ENCODE results near the gene CR1. TPM values are rescaled to one million over a fixed set of nuclear protein-coding genes. Genes with fewer than 3 reads are reported as not detected.

CR1 gene
- 0.10 and 0.22 TPM in 2 replicates for total RNA-seq (2021; fragmentation: NEBNext Ultra II Directional; extraction: Animal tissue kit (Norgen Biotek cat#: 25700))
- 0.14 and 0.15 TPM in 2 replicates for polyA plus RNA-seq (2011; rRNA removed)
- polyA plus RNA-seq (2011; cell fraction: cytosol; rRNA removed), result 0.19 TPM
- polyA plus RNA-seq (2011; cell fraction: nucleus; rRNA removed), result 0.61 TPM
- polyA plus RNA-seq (2012, experiment 1 of 2), result 0.06 to 0.29 TPM (median 0.14 TPM) in 4 replicates
- not detected for polyA plus RNA-seq (2012, experiment 2 of 2)
- polyA plus RNA-seq (2013, experiment 1 of 2), result 0.18 TPM
- 0.13 TPM for polyA plus RNA-seq (2013, experiment 2 of 2)
- polyA minus RNA-seq (2011; rRNA and poly(A)+ RNA removed), result 0.13 and 0.29 TPM in 2 replicates
- not detected for polyA minus RNA-seq (2011; cell fraction: cytosol; rRNA and poly(A)+ RNA removed)
- polyA minus RNA-seq (2011; cell fraction: nucleus; rRNA and poly(A)+ RNA removed), result 1.1 TPM
- long read RNA-seq, experiment 1, partial matches to known transcripts, result 0 of 1 reads
- long read RNA-seq, experiment 1, other reads (novel, unspliced or antisense), result 1 of 1 reads
- long read RNA-seq, experiment 2, result 0 reads

DNA sequence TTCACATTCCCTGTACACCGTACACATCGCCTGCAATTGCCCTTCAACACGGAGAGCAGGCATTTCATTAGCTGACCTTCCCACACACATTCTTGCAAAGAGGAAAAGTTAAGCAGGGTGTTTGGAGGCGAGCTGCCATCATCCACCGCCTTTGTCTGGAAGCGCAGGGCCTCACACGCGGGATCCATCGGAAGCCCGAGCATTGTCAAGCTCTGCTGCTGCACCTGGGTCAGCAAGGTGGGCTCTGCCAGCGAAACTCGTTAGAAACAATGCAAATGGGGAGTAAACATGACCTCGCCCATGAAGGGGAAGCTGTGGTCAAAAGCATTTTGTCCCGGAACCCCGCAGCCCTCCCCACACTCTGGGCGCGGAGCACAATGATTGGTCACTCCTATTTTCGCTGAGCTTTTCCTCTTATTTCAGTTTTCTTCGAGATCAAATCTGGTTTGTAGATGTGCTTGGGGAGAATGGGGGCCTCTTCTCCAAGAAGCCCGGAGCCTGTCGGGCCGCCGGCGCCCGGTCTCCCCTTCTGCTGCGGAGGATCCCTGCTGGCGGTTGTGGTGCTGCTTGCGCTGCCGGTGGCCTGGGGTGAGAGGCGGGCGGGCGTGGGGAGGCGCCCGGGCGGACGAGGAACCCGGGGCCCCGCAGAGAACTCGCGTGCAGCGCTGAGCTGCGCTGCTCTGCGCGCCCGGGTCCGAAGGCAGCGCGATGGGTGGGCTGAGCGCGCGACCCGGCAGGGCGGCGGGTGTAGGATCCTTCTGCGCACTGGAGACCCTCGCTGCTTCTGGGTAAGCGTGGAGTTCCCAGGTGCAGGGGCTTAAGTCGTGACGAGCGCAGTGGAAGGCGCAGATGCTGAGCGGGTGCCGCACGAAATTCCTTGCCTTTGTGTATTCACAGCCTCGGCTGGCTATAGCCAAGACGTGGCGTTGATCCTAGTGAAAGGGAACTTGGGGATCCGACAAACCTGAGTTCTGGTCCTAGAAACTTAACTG lies at the start of gene CR1:
TSS of gene CR1 (plus strand) at position 357 of the 992 bp plus-strand sequence. CDS start at position 468, 111 bp downstream.
- H3K14ac ChIP-seq (ENCODE audit: insufficient read length), result peak within 1 kb of the TSS; percentile 19
- WGBS, 2 experiments (ENCODE audit: extremely low coverage in 1 of 2, insufficient coverage in 1 of 2, insufficient read length in 1 of 2, insufficient replicate concordance in 2 of 2, low coverage in 1 of 2, low lambda C conversion rate in 2 of 2, missing lambda C conversion rate in 1 of 2), result 6% methylated on average over 59 of the region's 68 CpGs; no CpG with 5 or more reads in 1 of the 2 experiments
- peak within 1 kb of the TSS; percentile 13; the same call in 1 of the 2 replicates for H2BK12ac ChIP-seq (ENCODE audit: low read depth, low read length)
- H3K18ac ChIP-seq (ENCODE audit: extremely low read depth, low read length), result peak within 1 kb of the TSS; percentile 44; the same call in 1 of the 2 replicates
- H2BK20ac ChIP-seq (ENCODE audit: low read length), result no peak within 1 kb of the TSS
- no peak within 1 kb of the TSS for H3K27ac ChIP-seq (ENCODE audit: low read depth, low read length)
- peak within 1 kb of the TSS; percentile 94 to 95 for H3K4me2 ChIP-seq (ENCODE audit: insufficient read depth in 1 of 2, low read depth in 2 of 2, low read length in 2 of 2)
- H3K79me1 ChIP-seq (ENCODE audit: low read depth, low read length), result no peaks in the 10 kb centered on the region
- H3K4ac ChIP-seq (replicated peaks; ENCODE audit: insufficient read length, low read depth, low read length), result no peak within 1 kb of the TSS
- H3K9me3 ChIP-seq (ENCODE audit: insufficient read depth in 2 of 2, low read depth in 1 of 2, low read length in 1 of 2), result no peaks in the 10 kb centered on the region
- DNase-seq (ENCODE audit: low read depth in 1 of 2, low spot score in 2 of 2) (peak in 1 of 2 experiments; percentile 68), FAIRE-seq (peak; percentile 36)
- H3K4me1 ChIP-seq (replicated peaks in 1 of 4; ENCODE audit: control insufficient read depth in 3 of 4, insufficient read depth in 4 of 4, low read length in 3 of 4), result peaks cover 0 to 6% (median 3%) of the 10 kb centered on the region in 4 experiments; a peak in 5 of 7 replicates
- peak within 1 kb of the TSS; percentile 17; the same call in 1 of the 2 replicates for H2AK5ac ChIP-seq (ENCODE audit: low read depth, low read length)
- peak within 1 kb of the TSS; percentile 13 for H4K91ac ChIP-seq (replicated peaks; ENCODE audit: insufficient read length, low read length)
- H4K5ac ChIP-seq (ENCODE audit: insufficient read length, low read depth, low read length), result peak within 1 kb of the TSS; percentile 22
- peaks cover 4 to 23% (median 19%) of the 10 kb centered on the region in 4 experiments; a peak in 6 of 7 replicates for H3K27me3 ChIP-seq (replicated peaks in 1 of 4; ENCODE audit: control insufficient read depth in 3 of 4, extremely low read depth in 1 of 4, insufficient read depth in 3 of 4, low read length in 3 of 4)
- ChIA-PET CTCF (ENCODE audit: partially characterized antibody) (interaction anchor here (0.6 to 1.3 kb wide), 8 partner anchors 9 to 291 kb away, joined by 3 to 7 read pairs (median 3); partner anchors contain the start of gene CR2), POLR2A (ENCODE audit: partially characterized antibody) (interaction anchor here (0.5 to 2.1 kb wide), 7 partner anchors 17 to 301 kb away, joined by 3 to 7 read pairs (median 5); partner anchors contain the start of genes CD55 and CR2)
- no peak within 1 kb of the TSS for H3K23ac ChIP-seq (ENCODE audit: insufficient read length)
- peak within 1 kb of the TSS; percentile 53 to 83 (median 60) for H3K4me3 ChIP-seq (ENCODE audit: extremely low read depth in 1 of 4, insufficient read depth in 2 of 4, low read depth in 3 of 4, low read length in 4 of 4)
- H2AFZ ChIP-seq (ENCODE audit: low read length), result peak within 1 kb of the TSS; percentile 93
- H3K79me2 ChIP-seq (ENCODE audit: control insufficient read depth in 1 of 2, insufficient read depth in 2 of 2, low read length in 2 of 2), result no peaks in the 10 kb centered on the region
- no peak within 1 kb of the TSS for H2BK120ac ChIP-seq (replicated peaks; ENCODE audit: low read depth, low read length)
- H3K36me3 ChIP-seq (ENCODE audit: control insufficient read depth in 2 of 4, insufficient read depth in 4 of 4, low read length in 3 of 4), result no peaks in the 10 kb centered on the region
- peaks cover 8% of the 10 kb centered on the region for H3K23me2 ChIP-seq (ENCODE audit: low read depth, low read length)
- H4K8ac ChIP-seq (ENCODE audit: extremely low read depth, insufficient read depth, low read length), result peak within 1 kb of the TSS; percentile 77
- H3K9ac ChIP-seq (replicated peaks in 1 of 4; ENCODE audit: extremely low read depth in 1 of 4, low read depth in 3 of 4, low read length in 3 of 4), result peak within 1 kb of the TSS in 3 of 4 experiments; percentile 31 to 53 (median 50); a peak in 5 of 7 replicates
- no peak within 1 kb of the TSS; the same call in 1 of the 2 replicates for H2BK5ac ChIP-seq (ENCODE audit: low read depth, low read length)
- peak within 1 kb of the TSS; percentile 84 for H2BK15ac ChIP-seq (ENCODE audit: low read length)
- H3K56ac ChIP-seq (replicated peaks; ENCODE audit: insufficient read length, low read depth, low read length), result no peak within 1 kb of the TSS
- H4K20me1 ChIP-seq (replicated peaks in 1 of 2; ENCODE audit: control insufficient read depth in 1 of 2, insufficient read depth in 2 of 2, low read length in 2 of 2), result no peaks in the 10 kb centered on the region
- no peak for TF ChIP-seq TBP (IDR thresholded peaks at IDR 0.05; ENCODE audit: low read depth, low read length)
- no peak for TF ChIP-seq YY1 (IDR thresholded peaks at IDR 0.05; ENCODE audit: low read depth, low read length)
- no peak for TF ChIP-seq SRF (IDR thresholded peaks at IDR 0.05; ENCODE audit: low read depth, low read length)
- TF ChIP-seq EZH2 (IDR thresholded peaks at IDR 0.05; ENCODE audit: low read depth, low read length, severe bottlenecking), result peak; percentile 70
- TF ChIP-seq HDAC2 (IDR thresholded peaks at IDR 0.05; ENCODE audit: borderline replicate concordance in 1 of 2, low read depth in 2 of 2, low read length in 2 of 2), result peak in 1 of 2 experiments; percentile 36; a peak in 1 of 4 replicates
- TF ChIP-seq POLR2AphosphoS5 (IDR thresholded peaks at IDR 0.05; ENCODE audit: low read depth, low read length), result peak; percentile 27; the same call in 1 of the 2 replicates
- peak; percentile 93 for TF ChIP-seq KDM4A (IDR thresholded peaks at IDR 0.05; ENCODE audit: low read depth, low read length, severe bottlenecking)
